HFFc6 (cell line): ENCODE measurements around the gene ABCG1. TPM values are rescaled to one million over a fixed set of nuclear protein-coding genes. Genes with fewer than 3 reads are reported as not detected.

Source experiments
- DNase-seq: peaks from one replicate; pipeline ENCODE4 v3.0.0-alpha.2; 2018
- H3K27ac Mint-ChIP-seq: 2 replicates; pipeline ENCODE4 v1.8.0; 2020; ENCODE audit warnings: mild to moderate bottlenecking, mixed read lengths
- H3K27me3 Mint-ChIP-seq: 2 replicates; pipeline ENCODE4 v1.8.0; 2021; ENCODE audit warnings: mild to moderate bottlenecking, moderate library complexity, mixed read lengths; ENCODE audit not compliant: insufficient read depth
- H3K36me3 Mint-ChIP-seq: 2 replicates; pipeline ENCODE4 v1.8.0; 2021; ENCODE audit warnings: low read depth, mixed read lengths
- H3K4me1 Mint-ChIP-seq: 2 replicates; pipeline ENCODE4 v1.8.0; 2020; ENCODE audit warnings: low read depth, mixed read lengths
- H3K4me3 Mint-ChIP-seq: 2 replicates; pipeline ENCODE4 v1.8.0; 2020; ENCODE audit warnings: mild to moderate bottlenecking, moderate library complexity, mixed read lengths
- H3K9me3 Mint-ChIP-seq: 2 replicates; pipeline ENCODE4 v1.8.0; 2020; ENCODE audit warnings: mild to moderate bottlenecking, mixed read lengths
- total RNA-seq, 6 experiments: library from RNA; stranded (reverse); fragmentation: NEBNext Ultra II Directional; extraction: Animal tissue kit (Norgen Biotek cat#: 25700); gene quantifications; 2 replicates in 1 of 6; 3 replicates in 5 of 6; pipeline ENCODE4 v1.2.3, GENCODE V29; 2021
- TF ChIP-seq, protein P1 (sequence below): fragments of 200-600 bp; sonication (generic); IDR thresholded peaks from 2 replicates; pipeline ENCODE4 v1.5.0; 2021; ENCODE audit warnings: antibody characterized with exemption, mild to moderate bottlenecking

Gene ABCG1
- total RNA-seq, 6 experiments from 2014 or later = not detected

DNA sequence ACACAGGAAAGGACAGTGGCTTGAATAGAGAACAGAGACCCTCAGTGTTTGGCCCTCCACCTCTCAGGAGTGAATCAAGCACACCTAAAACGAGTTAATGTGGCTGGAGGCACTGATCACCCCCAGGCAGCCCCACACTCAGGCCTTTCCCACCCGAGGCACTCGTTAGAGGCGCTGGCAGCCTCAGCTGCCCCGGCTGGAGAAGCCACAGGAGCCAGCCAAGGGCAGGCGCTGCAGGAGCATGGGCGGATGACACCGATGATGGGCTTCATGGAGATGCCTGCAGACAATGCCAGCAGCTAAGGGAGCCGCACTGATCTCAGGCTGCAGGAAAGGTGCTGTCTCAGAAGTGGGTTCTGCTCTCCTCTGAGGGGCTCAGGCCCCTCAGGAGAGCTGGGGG is 24.1 kb upstream of the ABCG1 start:
- Mint-ChIP-seq H3K27ac (no peak overlapping the region), H3K4me3 (no peak overlapping the region), H3K27me3 (peaks cover 16% of the 10 kb centered on the region), H3K9me3 (no peaks in the 10 kb centered on the region), H3K36me3 (no peaks in the 10 kb centered on the region), H3K4me1 (peaks cover 9% of the 10 kb centered on the region)
- TF ChIP-seq, protein P1, sequence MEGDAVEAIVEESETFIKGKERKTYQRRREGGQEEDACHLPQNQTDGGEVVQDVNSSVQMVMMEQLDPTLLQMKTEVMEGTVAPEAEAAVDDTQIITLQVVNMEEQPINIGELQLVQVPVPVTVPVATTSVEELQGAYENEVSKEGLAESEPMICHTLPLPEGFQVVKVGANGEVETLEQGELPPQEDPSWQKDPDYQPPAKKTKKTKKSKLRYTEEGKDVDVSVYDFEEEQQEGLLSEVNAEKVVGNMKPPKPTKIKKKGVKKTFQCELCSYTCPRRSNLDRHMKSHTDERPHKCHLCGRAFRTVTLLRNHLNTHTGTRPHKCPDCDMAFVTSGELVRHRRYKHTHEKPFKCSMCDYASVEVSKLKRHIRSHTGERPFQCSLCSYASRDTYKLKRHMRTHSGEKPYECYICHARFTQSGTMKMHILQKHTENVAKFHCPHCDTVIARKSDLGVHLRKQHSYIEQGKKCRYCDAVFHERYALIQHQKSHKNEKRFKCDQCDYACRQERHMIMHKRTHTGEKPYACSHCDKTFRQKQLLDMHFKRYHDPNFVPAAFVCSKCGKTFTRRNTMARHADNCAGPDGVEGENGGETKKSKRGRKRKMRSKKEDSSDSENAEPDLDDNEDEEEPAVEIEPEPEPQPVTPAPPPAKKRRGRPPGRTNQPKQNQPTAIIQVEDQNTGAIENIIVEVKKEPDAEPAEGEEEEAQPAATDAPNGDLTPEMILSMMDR = no peak
- no peak for DNase-seq

DNA sequence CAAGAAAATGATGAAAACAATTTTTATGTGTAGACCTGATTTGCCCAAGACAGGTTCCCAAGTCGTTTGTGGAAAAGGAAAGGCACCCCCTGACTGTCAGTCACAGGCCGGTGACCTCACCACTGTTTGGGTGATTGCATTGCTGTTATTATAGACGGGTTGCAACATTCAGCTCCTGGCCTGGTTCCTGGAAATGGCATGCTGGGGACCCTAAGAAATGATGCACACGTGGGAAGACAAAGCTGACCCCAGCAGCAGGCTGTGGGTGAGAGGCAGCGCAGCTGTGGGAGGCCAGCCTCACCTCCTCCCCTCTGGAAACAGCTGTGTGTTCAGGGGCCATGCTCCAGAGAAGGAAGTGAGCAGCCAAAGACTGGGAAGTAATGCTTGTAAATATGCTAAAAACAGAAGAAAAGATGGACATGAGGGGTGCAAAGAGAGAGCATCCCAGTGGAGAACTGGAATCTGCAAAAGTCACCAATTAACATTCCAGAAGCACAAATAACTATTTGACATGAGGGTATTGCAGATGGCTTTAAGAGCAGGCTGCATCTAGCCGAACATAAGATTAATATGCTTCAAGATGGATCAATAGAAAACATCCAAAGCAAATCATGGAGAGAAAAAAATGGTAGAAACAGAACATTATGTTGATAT is 23.4 kb upstream of the ABCG1 start:
- Mint-ChIP-seq H3K27me3 (peaks cover 16% of the 10 kb centered on the region), H3K27ac (no peak overlapping the region), H3K4me1 (peaks cover 12% of the 10 kb centered on the region), H3K4me3 (no peak overlapping the region), H3K36me3 (no peaks in the 10 kb centered on the region), H3K9me3 (no peaks in the 10 kb centered on the region)
- DNase-seq = no peak
- TF ChIP-seq, protein P1 = no peak

DNA sequence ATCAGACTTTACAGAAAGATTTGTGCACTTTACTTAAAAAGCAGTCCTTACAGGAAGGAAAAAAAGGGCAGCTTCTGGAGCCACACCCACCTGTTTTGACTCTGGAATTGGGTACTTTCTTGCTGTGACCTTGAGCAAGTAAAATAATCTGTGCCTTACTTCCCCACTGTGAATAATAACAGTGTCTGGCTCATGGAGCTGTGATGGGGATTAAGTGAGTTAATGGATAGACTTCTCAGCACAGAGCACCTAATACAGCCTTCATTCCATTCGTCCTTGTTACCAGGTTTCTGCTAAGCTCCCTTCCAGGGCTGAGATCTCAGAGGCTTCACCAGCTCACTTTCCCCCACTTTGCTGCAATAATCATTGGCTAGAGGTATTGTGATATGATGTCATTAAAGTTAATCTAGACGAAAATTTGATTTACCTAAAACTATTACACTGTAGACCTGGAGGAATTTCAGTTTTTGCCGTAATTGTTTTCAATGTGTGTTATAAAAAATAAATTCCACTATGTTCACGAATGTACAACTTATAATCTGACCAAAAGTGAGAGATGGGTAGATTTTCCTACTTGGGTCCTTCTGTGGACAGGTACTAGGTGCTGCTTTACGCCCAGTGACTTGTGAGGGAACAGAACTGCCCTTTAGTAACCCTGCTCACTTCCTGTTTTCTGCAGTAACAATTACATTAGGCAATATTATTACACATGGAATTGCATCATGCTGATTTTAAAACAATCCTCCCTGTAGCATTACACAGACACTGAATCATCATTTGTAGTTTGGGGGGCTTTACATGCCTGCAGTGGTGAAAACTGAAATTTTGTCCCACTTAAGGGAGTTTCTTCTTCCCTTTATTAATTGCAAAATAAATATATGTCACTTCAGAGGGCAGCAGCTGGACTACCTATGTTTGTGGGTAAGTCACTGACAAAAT is 19.7 kb upstream of the ABCG1 start:
- TF ChIP-seq, protein P1 = no peak
- peak; percentile 14 for DNase-seq
- peaks cover 12% of the 10 kb centered on the region for H3K4me1 Mint-ChIP-seq
- no peaks in the 10 kb centered on the region for H3K9me3 Mint-ChIP-seq
- no peak overlapping the region for H3K4me3 Mint-ChIP-seq
- no peak overlapping the region for H3K27ac Mint-ChIP-seq
- no peaks in the 10 kb centered on the region for H3K36me3 Mint-ChIP-seq
- peaks cover 8% of the 10 kb centered on the region for H3K27me3 Mint-ChIP-seq

DNA sequence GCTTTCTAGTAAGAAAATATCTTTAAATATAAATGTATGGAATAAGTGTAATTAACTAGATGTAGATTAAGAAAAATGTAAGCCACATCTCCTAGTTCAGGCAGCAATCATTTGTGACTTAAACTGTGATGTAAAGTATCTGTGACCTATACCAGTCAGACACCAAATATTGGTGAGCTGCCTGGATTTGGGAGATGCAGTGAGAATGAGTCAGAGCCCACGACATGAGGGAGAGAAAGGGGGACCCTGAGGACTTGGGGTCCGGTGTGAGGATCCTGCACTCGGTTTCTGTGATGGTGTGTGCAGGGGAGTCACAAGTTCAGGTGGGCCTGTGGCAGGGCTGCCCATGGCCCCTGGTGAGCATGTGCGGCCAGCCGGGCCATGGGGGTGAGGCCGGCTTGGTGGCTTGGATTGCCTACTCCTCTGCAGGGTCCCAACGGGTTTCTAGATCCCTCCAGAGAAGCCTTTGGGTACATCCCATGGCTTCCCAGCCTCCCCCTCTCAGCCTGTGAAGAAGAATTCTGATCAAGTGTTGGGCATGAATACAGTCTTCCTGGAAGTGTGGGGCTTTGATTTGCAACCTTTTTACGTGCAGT is 19.0 kb upstream of the ABCG1 start:
- Mint-ChIP-seq H3K4me1 (peaks cover 12% of the 10 kb centered on the region), H3K4me3 (no peak overlapping the region), H3K36me3 (no peaks in the 10 kb centered on the region), H3K27me3 (peaks cover 8% of the 10 kb centered on the region), H3K9me3 (no peaks in the 10 kb centered on the region), H3K27ac (no peak overlapping the region)
- no peak for DNase-seq
- TF ChIP-seq, protein P1 = no peak

DNA sequence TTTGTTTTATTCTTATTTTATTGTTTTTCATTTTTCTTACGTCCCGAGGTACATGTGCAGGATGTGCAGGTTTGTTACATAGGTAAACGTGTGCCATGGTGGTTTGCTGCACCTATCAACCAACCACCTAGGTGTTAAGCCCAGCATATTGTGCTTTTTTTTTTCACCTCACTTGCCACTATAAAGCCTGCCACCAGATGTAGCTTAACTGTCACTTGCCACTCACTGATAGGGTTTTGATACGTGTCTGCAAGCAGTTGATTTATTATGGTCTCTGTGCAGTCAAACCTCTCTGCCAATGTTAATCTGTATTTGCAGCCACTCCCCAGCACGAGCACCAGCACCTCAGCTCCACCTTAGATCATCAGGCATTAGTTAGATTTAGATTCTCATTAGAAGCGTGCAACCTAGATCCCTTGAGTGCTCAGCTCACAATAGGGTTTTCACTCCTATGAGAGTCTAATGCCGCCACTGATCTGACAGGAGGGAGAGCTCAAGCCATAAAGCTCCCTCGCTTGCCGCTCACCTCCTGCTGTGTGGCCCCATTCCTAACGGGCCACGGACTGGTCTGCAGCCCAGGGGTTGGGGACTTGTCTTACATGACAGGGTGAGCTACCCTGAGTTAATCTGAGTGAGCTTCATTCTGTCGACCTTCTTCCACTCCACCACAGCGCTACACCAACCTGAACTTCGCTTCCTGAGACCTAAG is 17.9 kb upstream of the ABCG1 start:
- TF ChIP-seq, protein P1 = no peak
- peaks cover 8% of the 10 kb centered on the region for H3K27me3 Mint-ChIP-seq
- H3K4me3 Mint-ChIP-seq = no peak overlapping the region
- H3K36me3 Mint-ChIP-seq = no peaks in the 10 kb centered on the region
- H3K4me1 Mint-ChIP-seq = peaks cover 12% of the 10 kb centered on the region
- no peaks in the 10 kb centered on the region for H3K9me3 Mint-ChIP-seq
- H3K27ac Mint-ChIP-seq = no peak overlapping the region
- no peak for DNase-seq
